Stimulated activated naive CD8-positive, alpha-beta T cell treated with anti-CD3 and anti-CD28 coated beads, Interleukin-15, amount 100 ng/mL, for 72 hours (primary cell): Measurements from ENCODE around the gene SMAD6.

Experiments used
- ATAC-seq: fragments of 150-1000 bp; cut with Tn5 transposase; 2 replicates; pipeline ENCODE4 v1.10.0; 2021; ENCODE audit warnings: mild to moderate bottlenecking, moderate library complexity
- DNase-seq, 2 donors: peaks; one replicate each; pipeline ENCODE4 v3.0.0; 2021 to 2022
- H3K27ac Mint-ChIP-seq, 2 donors: one replicate each; pipeline ENCODE4 v1.8.0; 2022; ENCODE audit warnings: mild to moderate bottlenecking in 2 of 2, mixed read lengths in 2 of 2, moderate library complexity in 2 of 2
- H3K27me3 Mint-ChIP-seq: one replicate; pipeline ENCODE4 v1.8.0; 2022; ENCODE audit warnings: mixed read lengths
- H3K4me1 Mint-ChIP-seq: one replicate; pipeline ENCODE4 v1.8.0; 2022; ENCODE audit warnings: mild to moderate bottlenecking, mixed read lengths
- H3K4me3 Mint-ChIP-seq, 2 donors: one replicate each; pipeline ENCODE4 v1.8.0; 2022; ENCODE audit warnings: mild to moderate bottlenecking in 2 of 2, mixed read lengths in 2 of 2, moderate library complexity in 1 of 2
- H3K9me3 Mint-ChIP-seq, 2 donors: one replicate each; pipeline ENCODE4 v1.8.0; 2022; ENCODE audit warnings: mixed read lengths in 2 of 2

SMAD6 gene

DNA sequence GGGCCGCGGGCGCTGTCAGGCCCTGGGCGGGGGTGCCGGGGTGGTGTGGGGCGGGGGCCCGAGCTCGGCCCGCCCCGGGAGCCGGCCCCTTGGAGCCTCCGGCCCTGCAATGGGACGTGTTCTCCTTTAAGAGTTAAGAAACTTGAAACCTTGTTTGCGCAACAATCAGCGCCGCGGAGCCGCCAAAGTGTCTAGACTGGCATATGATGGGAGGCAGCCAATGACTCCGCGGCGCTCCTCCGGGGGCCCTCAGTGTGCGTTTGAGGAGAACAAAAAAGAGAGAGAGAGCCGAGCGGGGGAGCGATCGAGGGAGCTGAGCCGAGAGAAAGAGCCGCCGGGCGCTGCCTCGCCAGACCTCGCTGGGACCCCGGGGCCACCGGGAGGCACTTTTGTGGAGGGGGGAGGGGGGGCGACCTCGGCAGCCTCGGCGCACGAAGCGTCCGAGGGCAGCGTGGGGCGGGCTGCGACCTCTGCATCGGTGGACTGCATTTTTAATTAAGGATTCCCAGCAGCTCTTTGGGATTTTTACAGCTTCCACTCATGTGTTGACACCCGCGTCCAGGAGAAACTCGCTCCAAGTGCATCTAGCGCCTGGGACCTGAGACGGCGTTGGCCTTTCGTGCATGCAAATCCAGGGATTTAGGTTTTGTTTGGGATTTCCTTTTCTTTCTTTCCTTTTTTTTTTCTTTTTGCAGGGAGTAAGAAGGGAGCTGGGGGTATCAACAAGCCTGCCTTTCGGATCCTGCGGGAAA, at the start of gene SMAD6:
Gene SMAD6, plus strand, starts transcription at position 202 of the 752 bp plus-strand sequence. CDS start 1,023 bp downstream, outside the sequence.
- Mint-ChIP-seq H3K4me1 (peaks cover 25% of the 10 kb centered on the region), H3K4me3 (peak within 1 kb of the TSS; percentile 85 to 100), H3K27me3 (peaks cover 40% of the 10 kb centered on the region), H3K27ac (peak within 1 kb of the TSS; percentile 19 to 38), H3K9me3 (no peaks in the 10 kb centered on the region)
- peak; percentile 74 for ATAC-seq
- peak; percentile 70 to 84 for DNase-seq

DNA sequence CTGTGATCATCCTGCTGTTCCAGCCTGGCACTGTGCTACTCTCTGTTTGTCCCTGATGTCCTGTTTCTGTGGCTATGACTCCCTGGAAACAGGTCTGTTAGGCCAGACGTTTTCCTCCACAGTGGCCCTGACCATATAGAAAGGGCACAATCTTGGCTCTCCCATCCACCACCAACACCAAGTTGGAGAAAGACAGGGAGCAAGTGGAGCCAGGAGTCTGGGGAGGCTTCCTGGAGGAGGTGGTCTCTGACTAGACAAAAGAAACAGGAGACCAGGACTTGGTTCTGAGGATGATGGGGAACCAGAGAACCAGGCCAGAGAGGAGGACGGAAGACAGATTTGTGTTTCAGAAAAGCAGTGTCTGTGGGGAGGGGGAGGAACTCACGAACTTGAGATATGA, 49.2 kb upstream of the SMAD6 start:
- Mint-ChIP-seq H3K9me3 (no peaks in the 10 kb centered on the region), H3K4me1 (peaks cover 19% of the 10 kb centered on the region), H3K27me3 (peaks cover 15% of the 10 kb centered on the region), H3K27ac (peak overlapping the region in 1 of 2 donors; percentile 0), H3K4me3 (no peak overlapping the region)
- no peak for ATAC-seq
- DNase-seq = no peak

DNA sequence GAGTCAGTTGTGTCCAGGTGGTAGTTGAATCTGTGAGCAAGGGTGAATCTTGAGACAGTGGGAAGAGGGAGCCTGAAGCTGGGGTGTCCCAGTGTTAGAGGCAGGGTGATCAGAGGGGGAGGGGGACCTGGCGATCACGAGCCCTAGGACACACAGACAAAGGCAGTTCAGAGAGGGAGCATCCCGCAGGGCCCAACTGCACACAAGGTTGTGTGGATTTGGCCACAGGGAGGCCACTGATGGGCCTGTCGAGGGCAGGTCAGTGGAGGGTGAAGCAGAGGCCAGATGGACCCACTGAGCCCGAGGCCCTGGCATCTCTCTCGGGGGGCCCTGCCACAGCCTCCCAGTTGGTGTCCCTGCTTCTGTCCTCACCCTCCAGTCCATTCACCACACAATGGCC, 48.6 kb upstream of the SMAD6 start:
- Mint-ChIP-seq H3K27me3 (peaks cover 15% of the 10 kb centered on the region), H3K27ac (no peak overlapping the region), H3K4me1 (peaks cover 19% of the 10 kb centered on the region), H3K9me3 (no peaks in the 10 kb centered on the region), H3K4me3 (no peak overlapping the region)
- DNase-seq (no peak), ATAC-seq (no peak)

- H3K27ac Mint-ChIP-seq = peak overlapping the region in 1 of 2 donors; percentile 6
These were observed 48.2 kb upstream of the SMAD6 start for GRCh38 chr15:66653852-66654251.

DNA sequence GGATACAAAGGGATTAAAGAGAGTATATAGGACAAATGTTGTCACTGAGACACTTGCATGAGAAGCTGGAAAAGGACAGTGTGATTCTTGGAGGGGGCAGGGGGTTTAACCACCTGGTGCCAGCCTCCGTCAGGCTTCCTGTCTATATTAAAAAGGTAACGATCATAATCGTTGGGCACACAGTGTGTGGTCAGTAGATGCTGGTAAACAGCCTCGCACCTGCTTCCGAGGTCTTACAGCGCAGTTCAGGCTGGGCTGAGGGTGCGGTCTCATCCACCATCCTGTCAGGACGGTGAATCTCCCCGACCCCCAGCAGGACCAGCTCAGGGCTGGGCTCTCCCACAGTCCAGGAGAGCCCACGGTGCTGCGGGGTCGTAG, 47.7 kb upstream of the SMAD6 start:
- ATAC-seq (no peak), DNase-seq (no peak)
- H3K27me3 Mint-ChIP-seq = peaks cover 15% of the 10 kb centered on the region
- peaks cover 19% of the 10 kb centered on the region for H3K4me1 Mint-ChIP-seq
- no peak overlapping the region for H3K27ac Mint-ChIP-seq
- peak overlapping the region in 1 of 2 donors; percentile 42 for H3K4me3 Mint-ChIP-seq
- no peaks in the 10 kb centered on the region for H3K9me3 Mint-ChIP-seq

More at GRCh38 chr15:66653852-66654251, 48.2 kb upstream of the SMAD6 start:
- H3K4me1 Mint-ChIP-seq = peaks cover 19% of the 10 kb centered on the region
- peak overlapping the region in 1 of 2 donors; percentile 42 for H3K4me3 Mint-ChIP-seq
- no peak for ATAC-seq
- no peaks in the 10 kb centered on the region for H3K9me3 Mint-ChIP-seq
- peaks cover 15% of the 10 kb centered on the region for H3K27me3 Mint-ChIP-seq
- no peak for DNase-seq

GRCh38 chr15:66654739-66655375, 47.2 kb upstream of the SMAD6 start:
- Mint-ChIP-seq H3K4me3 (peak overlapping the region; percentile 37 to 63), H3K9me3 (no peaks in the 10 kb centered on the region), H3K27me3 (peaks cover 15% of the 10 kb centered on the region), H3K4me1 (peaks cover 19% of the 10 kb centered on the region), H3K27ac (peak overlapping the region; percentile 57 to 71)
- peak; percentile 78 for ATAC-seq
- peak; percentile 13 to 41 for DNase-seq

- Mint-ChIP-seq H3K4me1 (peaks cover 19% of the 10 kb centered on the region), H3K27ac (peak overlapping the region; percentile 57 to 88), H3K4me3 (peak overlapping the region; percentile 37 to 63), H3K27me3 (peaks cover 15% of the 10 kb centered on the region), H3K9me3 (no peaks in the 10 kb centered on the region)
- ATAC-seq (no peak), DNase-seq (no peak)
These were observed 46.5 kb upstream of the SMAD6 start for GRCh38 chr15:66655511-66655910.

DNA sequence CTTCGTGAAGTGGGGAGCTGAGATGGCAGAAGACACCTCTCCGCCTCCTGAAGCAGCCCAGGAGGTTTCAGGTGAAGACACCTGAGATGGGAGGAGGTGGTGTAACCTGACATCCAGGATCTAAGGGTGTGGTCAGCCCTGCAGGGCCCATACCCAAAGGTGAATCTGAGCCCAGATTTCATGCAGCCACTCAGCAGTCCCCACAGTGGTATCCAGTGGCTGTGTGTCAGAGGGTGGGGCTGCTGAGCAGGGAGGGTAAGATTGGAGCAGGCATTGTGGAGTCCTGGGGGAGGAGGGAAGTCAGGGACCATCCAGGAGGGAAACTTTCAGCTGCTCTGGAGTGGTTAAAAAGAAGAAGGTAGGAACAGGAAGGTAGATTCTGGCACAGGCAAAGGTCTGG, 46.0 kb upstream of the SMAD6 start:
- Mint-ChIP-seq H3K9me3 (no peaks in the 10 kb centered on the region), H3K27ac (no peak overlapping the region), H3K27me3 (peaks cover 15% of the 10 kb centered on the region), H3K4me3 (peak overlapping the region in 1 of 2 donors; percentile 63), H3K4me1 (peaks cover 19% of the 10 kb centered on the region)
- ATAC-seq (no peak), DNase-seq (no peak)

GRCh38 chr15:66657185-66658020, 44.6 kb upstream of the SMAD6 start:
- H3K27ac Mint-ChIP-seq = peak overlapping the region in 1 of 2 donors; percentile 41
- no peaks in the 10 kb centered on the region for H3K9me3 Mint-ChIP-seq
- ATAC-seq (no peak), DNase-seq (no peak)
- peaks cover 19% of the 10 kb centered on the region for H3K4me1 Mint-ChIP-seq
- H3K4me3 Mint-ChIP-seq = no peak overlapping the region
- peaks cover 15% of the 10 kb centered on the region for H3K27me3 Mint-ChIP-seq

- DNase-seq (no peak), ATAC-seq (no peak)
- Mint-ChIP-seq H3K27me3 (peaks cover 15% of the 10 kb centered on the region), H3K9me3 (no peaks in the 10 kb centered on the region), H3K27ac (no peak overlapping the region), H3K4me1 (peaks cover 19% of the 10 kb centered on the region), H3K4me3 (no peak overlapping the region)
These were observed 44.0 kb upstream of the SMAD6 start for GRCh38 chr15:66658044-66658443.

DNA sequence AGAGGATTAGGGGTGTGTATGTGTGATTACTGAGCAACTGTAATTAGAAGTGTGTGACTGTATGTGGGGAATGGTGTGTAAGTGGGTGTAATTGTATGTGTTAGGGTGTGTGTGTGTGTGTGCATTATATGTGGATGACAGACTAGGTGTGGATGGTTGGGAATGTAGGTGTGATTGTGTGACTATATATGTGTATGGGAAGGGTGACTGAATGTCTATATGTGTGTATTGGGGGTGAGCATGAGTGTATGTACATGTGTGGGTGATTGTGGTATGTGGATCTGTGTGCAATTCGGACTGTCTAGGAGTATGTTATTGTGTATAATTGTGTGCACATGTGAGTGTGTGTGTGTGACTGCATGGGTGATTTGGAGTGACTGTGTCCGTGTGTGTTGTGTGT, 43.2 kb upstream of the SMAD6 start:
- DNase-seq (no peak), ATAC-seq (no peak)
- no peak overlapping the region for H3K27ac Mint-ChIP-seq
- no peaks in the 10 kb centered on the region for H3K9me3 Mint-ChIP-seq
- no peak overlapping the region for H3K4me3 Mint-ChIP-seq
- peaks cover 11% of the 10 kb centered on the region for H3K27me3 Mint-ChIP-seq
- peaks cover 18% of the 10 kb centered on the region for H3K4me1 Mint-ChIP-seq

DNA sequence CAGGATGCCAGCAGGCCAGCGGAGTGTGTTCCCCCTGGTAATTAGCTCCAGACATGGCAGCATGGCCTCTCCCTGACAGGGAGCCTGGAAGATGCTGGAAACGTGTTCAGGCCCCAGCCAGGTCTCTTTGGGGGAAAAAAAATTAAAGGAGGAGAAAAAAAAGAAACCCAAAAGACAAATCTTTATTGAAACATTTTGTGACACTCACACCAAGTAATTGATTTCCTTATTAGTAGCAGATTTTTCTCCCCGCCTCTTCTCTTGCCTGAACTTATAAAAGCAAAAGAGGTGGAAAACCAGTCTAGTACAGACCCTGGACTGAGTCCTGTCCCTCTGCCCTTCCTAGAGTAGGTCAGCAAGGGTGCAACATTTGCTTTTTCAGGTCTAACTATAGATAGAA, 42.7 kb upstream of the SMAD6 start:
- DNase-seq (no peak), ATAC-seq (no peak)
- peaks cover 13% of the 10 kb centered on the region for H3K4me1 Mint-ChIP-seq
- no peaks in the 10 kb centered on the region for H3K9me3 Mint-ChIP-seq
- peaks cover 8% of the 10 kb centered on the region for H3K27me3 Mint-ChIP-seq
- H3K27ac Mint-ChIP-seq = no peak overlapping the region
- no peak overlapping the region for H3K4me3 Mint-ChIP-seq

GRCh38 chr15:66661432-66662096, 40.5 kb upstream of the SMAD6 start:
- no peaks in the 10 kb centered on the region for H3K4me1 Mint-ChIP-seq
- no peak overlapping the region for H3K4me3 Mint-ChIP-seq
- no peaks in the 10 kb centered on the region for H3K27me3 Mint-ChIP-seq
- H3K27ac Mint-ChIP-seq = no peak overlapping the region
- H3K9me3 Mint-ChIP-seq = no peaks in the 10 kb centered on the region
- DNase-seq (no peak), ATAC-seq (no peak)

DNA sequence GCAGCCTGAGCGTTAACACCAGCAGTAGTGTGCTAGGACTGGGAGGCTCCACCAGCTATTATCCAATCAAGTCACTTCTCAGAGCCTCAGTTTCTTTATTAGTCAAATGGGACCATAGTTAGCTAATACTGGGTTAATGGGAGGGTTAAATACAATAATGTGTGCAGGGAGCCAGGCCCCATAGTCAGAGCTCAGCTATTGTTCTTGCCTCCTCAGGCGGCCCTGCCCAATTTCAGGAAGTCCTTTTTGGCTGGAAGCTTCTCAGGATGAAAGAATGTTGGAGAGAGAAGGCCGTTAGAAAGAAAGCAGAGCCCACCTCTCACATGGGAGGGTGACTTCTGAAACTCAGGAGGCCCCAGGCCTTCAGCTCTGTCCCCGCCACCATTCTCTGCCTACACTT, 39.5 kb upstream of the SMAD6 start:
- no peak for ATAC-seq
- H3K9me3 Mint-ChIP-seq = peaks cover 0 to under 1% of the 10 kb centered on the region in 2 donors
- no peaks in the 10 kb centered on the region for H3K4me1 Mint-ChIP-seq
- H3K27me3 Mint-ChIP-seq = no peaks in the 10 kb centered on the region
- H3K4me3 Mint-ChIP-seq = no peak overlapping the region
- no peak for DNase-seq
- H3K27ac Mint-ChIP-seq = no peak overlapping the region

GRCh38 chr15:66663664-66664063, 38.4 kb upstream of the SMAD6 start:
- DNase-seq (no peak), ATAC-seq (no peak)
- Mint-ChIP-seq H3K27me3 (no peaks in the 10 kb centered on the region), H3K4me1 (no peaks in the 10 kb centered on the region), H3K27ac (no peak overlapping the region), H3K9me3 (peaks cover 0 to 7% of the 10 kb centered on the region in 2 donors), H3K4me3 (no peak overlapping the region)
